H1 (cell line): ENCODE measurements around the gene REG1B. TPM values are rescaled to one million over a fixed set of nuclear protein-coding genes. Genes with fewer than 3 reads are reported as not detected.

Experiments
- CTCF ChIA-PET: fragments of 300-600 bp; sonication (Branson Sonifier 250); formaldehyde crosslinking; loops from one replicate; lab custom pipeline; 2021; ENCODE audit not compliant: partially characterized antibody; lab: Charles Lee
- POLR2A ChIA-PET: fragments of 300-600 bp; sonication (Branson Sonifier 250); formaldehyde crosslinking; loops from one replicate; lab custom pipeline; 2021; ENCODE audit warnings: inconsistent platforms; ENCODE audit not compliant: partially characterized antibody; lab: Charles Lee
- DNase-seq, 2 experiments: peaks; one replicate each; pipeline versions ENCODE4 v3.0.0 to v3.0.0-alpha.2; 2010 to 2022; ENCODE audit warnings: low spot score in 2 of 2, low read depth in 1 of 2, mixed read lengths in 1 of 2
- FAIRE-seq: peaks from 2 replicates; lab custom pipeline; 2011; peaks lifted over from hg19 to GRCh38; lab: Jason Lieb, UNC
- H2AFZ ChIP-seq: 2 replicates; pipeline ENCODE4 v1.8.1; 2012; ENCODE audit warnings: low read length, inconsistent platforms
- H2AK5ac ChIP-seq: 2 replicates; pipeline ENCODE4 v1.6.1; 2013; ENCODE audit warnings: low read depth, low read length
- H2BK120ac ChIP-seq: replicated peaks from 2 replicates; pipeline ENCODE3; 2013; ENCODE audit warnings: low read depth, low read length, inconsistent platforms
- H2BK12ac ChIP-seq: 2 replicates; pipeline ENCODE4 v1.6.1; 2013; ENCODE audit warnings: low read depth, low read length
- H2BK15ac ChIP-seq: 2 replicates; pipeline ENCODE4 v1.6.1; 2013; ENCODE audit warnings: low read length
- H2BK20ac ChIP-seq: 2 replicates; pipeline ENCODE4 v1.6.1; 2013; ENCODE audit warnings: low read length
- H2BK5ac ChIP-seq: 2 replicates; pipeline ENCODE4 v1.6.1; 2013; ENCODE audit warnings: low read depth, low read length
- H3K14ac ChIP-seq: 2 replicates; pipeline ENCODE4 v1.6.1; 2013; ENCODE audit warnings: inconsistent platforms; ENCODE audit not compliant: insufficient read length
- H3K18ac ChIP-seq: 2 replicates; pipeline ENCODE4 v1.6.1; 2013; ENCODE audit warnings: low read length; ENCODE audit errors: extremely low read depth
- H3K23ac ChIP-seq: 2 replicates; pipeline ENCODE4 v1.6.1; 2013; ENCODE audit warnings: inconsistent platforms; ENCODE audit not compliant: insufficient read length
- H3K23me2 ChIP-seq: 2 replicates; pipeline ENCODE4 v1.6.1; 2013; ENCODE audit warnings: low read depth, low read length
- H3K27ac ChIP-seq: 2 replicates; pipeline ENCODE4 v1.6.1; 2011; ENCODE audit warnings: low read depth, low read length, inconsistent platforms
- H3K27me3 ChIP-seq, 4 experiments: replicated peaks in 1 of 4; 1 replicate in 1 of 4; 2 replicates in 3 of 4; pipeline versions ENCODE4 v1.6.1 to v1.8.1; 2011 to 2013; ENCODE audit warnings: low read length in 3 of 4, mild to moderate bottlenecking in 3 of 4, inconsistent platforms in 2 of 4, mixed read lengths in 2 of 4, moderate library complexity in 1 of 4; ENCODE audit not compliant: control insufficient read depth in 3 of 4, insufficient read depth in 3 of 4; ENCODE audit errors: extremely low read depth in 1 of 4
- H3K36me3 ChIP-seq, 4 experiments: 2 replicates each; pipeline versions ENCODE4 v1.6.1 to v1.8.1; 2011 to 2013; ENCODE audit warnings: mild to moderate bottlenecking in 4 of 4, low read length in 3 of 4, moderate library complexity in 2 of 4, control low read depth in 1 of 4, inconsistent platforms in 1 of 4; ENCODE audit not compliant: insufficient read depth in 4 of 4, control insufficient read depth in 2 of 4
- H3K4ac ChIP-seq: replicated peaks from 2 replicates; pipeline ENCODE3; 2013; ENCODE audit warnings: low read length, low read depth, mixed read lengths, inconsistent platforms; ENCODE audit not compliant: insufficient read length
- H3K4me1 ChIP-seq, 4 experiments: replicated peaks in 1 of 4; 1 replicate in 1 of 4; 2 replicates in 3 of 4; pipeline versions ENCODE4 v1.6.1 to v1.8.1; 2011 to 2013; ENCODE audit warnings: low read length in 3 of 4, inconsistent platforms in 2 of 4, mixed read lengths in 1 of 4; ENCODE audit not compliant: insufficient read depth in 4 of 4, control insufficient read depth in 3 of 4
- H3K4me2 ChIP-seq, 2 experiments: 2 replicates each; pipeline versions ENCODE4 v1.6.1 to v1.8.1; 2011 to 2013; ENCODE audit warnings: low read depth in 2 of 2, low read length in 2 of 2, control low read depth in 1 of 2, inconsistent platforms in 1 of 2, mild to moderate bottlenecking in 1 of 2; ENCODE audit not compliant: insufficient read depth in 1 of 2
- H3K4me3 ChIP-seq, 4 experiments: fragments of 200-600, 300-600 bp in 1 of 4; sonication (generic), shearing (Covaris generic), sonication (Bioruptor Twin) in 1 of 4; 2 replicates each; pipeline versions ENCODE4 v1.5.1 to v1.8.1; 2011 to 2016; ENCODE audit warnings: low read length in 4 of 4, low read depth in 3 of 4, control low read depth in 2 of 4, inconsistent platforms in 2 of 4, mild to moderate bottlenecking in 2 of 4, mixed read lengths in 1 of 4, moderate library complexity in 1 of 4; ENCODE audit not compliant: insufficient read depth in 2 of 4; ENCODE audit errors: extremely low read depth in 1 of 4
- H3K56ac ChIP-seq: replicated peaks from 2 replicates; pipeline ENCODE3; 2013; ENCODE audit warnings: low read depth, mild to moderate bottlenecking, mixed read lengths, low read length, inconsistent platforms; ENCODE audit not compliant: insufficient read length
- H3K79me1 ChIP-seq: 2 replicates; pipeline ENCODE4 v1.6.1; 2013; ENCODE audit warnings: low read depth, low read length, control low read depth
- H3K79me2 ChIP-seq, 2 experiments: 2 replicates each; pipeline versions ENCODE4 v1.6.1 to v1.8.1; 2012 to 2013; ENCODE audit warnings: low read length in 2 of 2, mild to moderate bottlenecking in 2 of 2, inconsistent platforms in 1 of 2; ENCODE audit not compliant: insufficient read depth in 2 of 2, control insufficient read depth in 1 of 2
- H3K9ac ChIP-seq, 4 experiments: replicated peaks in 1 of 4; 1 replicate in 1 of 4; 2 replicates in 3 of 4; pipeline versions ENCODE4 v1.6.1 to v1.8.1; 2011 to 2013; ENCODE audit warnings: low read depth in 3 of 4, low read length in 3 of 4, control low read depth in 2 of 4, mild to moderate bottlenecking in 2 of 4, moderate library complexity in 2 of 4, inconsistent platforms in 1 of 4; ENCODE audit errors: extremely low read depth in 1 of 4
- H3K9me3 ChIP-seq, 2 experiments: 2 replicates each; pipeline versions ENCODE4 v1.6.1 to v1.8.1; 2012 to 2013; ENCODE audit warnings: mild to moderate bottlenecking in 2 of 2, moderate library complexity in 2 of 2, control low read depth in 1 of 2, inconsistent platforms in 1 of 2, low read depth in 1 of 2, low read length in 1 of 2, mixed read lengths in 1 of 2; ENCODE audit not compliant: insufficient read depth in 2 of 2
- H4K20me1 ChIP-seq, 2 experiments: replicated peaks in 1 of 2; 2 replicates each; pipeline versions ENCODE3 to v1.8.1; 2011 to 2013; ENCODE audit warnings: inconsistent platforms in 2 of 2, low read length in 2 of 2, mild to moderate bottlenecking in 1 of 2; ENCODE audit not compliant: insufficient read depth in 2 of 2, control insufficient read depth in 1 of 2
- H4K5ac ChIP-seq: 2 replicates; pipeline ENCODE4 v1.6.1; 2013; ENCODE audit warnings: low read length, low read depth, mixed read lengths, inconsistent platforms; ENCODE audit not compliant: insufficient read length
- H4K8ac ChIP-seq: 2 replicates; pipeline ENCODE4 v1.8.0; 2013; ENCODE audit warnings: mild to moderate bottlenecking, moderate library complexity, low read length, inconsistent platforms; ENCODE audit not compliant: insufficient read depth; ENCODE audit errors: extremely low read depth
- H4K91ac ChIP-seq: replicated peaks from 2 replicates; pipeline ENCODE3; 2013; ENCODE audit warnings: low read length, mixed read lengths, inconsistent platforms; ENCODE audit not compliant: insufficient read length
- CEBPB ChIP-seq: IDR thresholded peaks from 2 replicates; pipeline ENCODE4 v1.6.1; 2012; ENCODE audit warnings: low read depth, low read length
- CTCF ChIP-seq, 3 experiments: IDR thresholded peaks; 1 replicate in 2 of 3; 2 replicates in 1 of 3; pipeline versions ENCODE4 v1.5.1 to v1.6.1; 2011; ENCODE audit warnings: low read length in 3 of 3, mild to moderate bottlenecking in 3 of 3, inconsistent platforms in 2 of 3, low read depth in 1 of 3, moderate library complexity in 1 of 3; ENCODE audit not compliant: insufficient read depth in 1 of 3; ENCODE audit errors: control extremely low read depth in 1 of 3
- E2F6 ChIP-seq: IDR thresholded peaks from 2 replicates; pipeline ENCODE4 v1.6.1; 2012; ENCODE audit warnings: inconsistent platforms
- GTF2F1 ChIP-seq: IDR thresholded peaks from 2 replicates; pipeline ENCODE4 v1.6.1; 2012; ENCODE audit warnings: low read depth, low read length, improper control_type of control experiment, borderline replicate concordance
- JUN ChIP-seq: IDR thresholded peaks from 2 replicates; pipeline ENCODE4 v1.6.1; 2011; ENCODE audit warnings: low read depth, mild to moderate bottlenecking, improper control_type of control experiment, low read length
- PHF8 ChIP-seq: fragments of 200-600 bp; sonication (generic); conservative IDR thresholded peaks from 2 replicates; pipeline ENCODE4 v1.7.1; 2012; ENCODE audit warnings: low read depth, mild to moderate bottlenecking, inconsistent platforms, low read length, moderate library complexity
- SIN3A ChIP-seq, 2 experiments: IDR thresholded peaks in 1 of 2; conservative IDR thresholded peaks in 1 of 2; 2 replicates each; pipeline ENCODE4 v1.6.1; 2011 to 2012; ENCODE audit warnings: low read length in 2 of 2, improper control_type of control experiment in 1 of 2, low read depth in 1 of 2, mild to moderate bottlenecking in 1 of 2
- SIX5 ChIP-seq: IDR thresholded peaks from 2 replicates; pipeline ENCODE4 v1.6.1; 2011; ENCODE audit warnings: mild to moderate bottlenecking, low read depth, low read length
- SUZ12 ChIP-seq: fragments of 200-600 bp; sonication (generic); IDR thresholded peaks from 2 replicates; pipeline ENCODE4 v1.6.1; 2012; ENCODE audit warnings: mild to moderate bottlenecking, inconsistent platforms, low read length, moderate library complexity, mixed read lengths
- TAF1 ChIP-seq: IDR thresholded peaks from 2 replicates; pipeline ENCODE4 v1.6.1; 2011; ENCODE audit warnings: mild to moderate bottlenecking, low read depth, low read length
- TBP ChIP-seq: IDR thresholded peaks from 2 replicates; pipeline ENCODE4 v1.6.1; 2011; ENCODE audit warnings: low read depth, low read length, improper control_type of control experiment
- WGBS, 2 experiments: shearing (Covaris generic) in 1 of 2; methylation state at CpG; one replicate each; pipeline versions ENCODE4 v1.1.6 to v1.1.7; 2013 to 2015; ENCODE audit warnings: low lambda C conversion rate in 2 of 2, mixed read lengths in 2 of 2, inconsistent platforms in 1 of 2, low coverage in 1 of 2, missing lambda C conversion rate in 1 of 2; ENCODE audit not compliant: insufficient replicate concordance in 2 of 2, insufficient coverage in 1 of 2, insufficient read length in 1 of 2; ENCODE audit errors: extremely low coverage in 1 of 2, missing lambda C conversion rate in 1 of 2; 5-methylcytosine and 5-hydroxymethylcytosine counted together
- polyA plus RNA-seq, 7 experiments: library from polyadenylated mRNA; depleted of rRNA in 3 of 7; stranded (reverse) in 5 of 7; unstranded in 2 of 7; fragments of >200 nt in 5 of 7; fragments of 200-250 nt in 2 of 7; gene quantifications; 1 replicate in 5 of 7; 2 replicates in 1 of 7; 4 replicates in 1 of 7; pipeline versions ENCODE4 v1.2.1 to v1.2.3, GENCODE V29; 2011 to 2013; ENCODE audit warnings: missing spikeins in 2 of 7, mixed read lengths in 2 of 7
- total RNA-seq: library from RNA; stranded (reverse); fragmentation: NEBNext Ultra II Directional; extraction: Animal tissue kit (Norgen Biotek cat#: 25700); gene quantifications from 2 replicates; pipeline ENCODE4 v1.2.1, GENCODE V29; 2021

The REG1B gene
- total and polyA plus RNA-seq, 2 of the 8 experiments (the other 6 are each of a cell fraction or from before 2014, with no cell fraction given), result not detected

GRCh38 chr2:79039944-79040343, 47.8 kb downstream of the REG1B start:
- Histone ChIP-seq H3K36me3 (no peaks in the 10 kb centered on the region), H2BK15ac (no peak overlapping the region), H2AK5ac (no peak overlapping the region), H3K27me3 (no peaks in the 10 kb centered on the region), H3K9me3 (no peaks in the 10 kb centered on the region), H3K79me1 (no peaks in the 10 kb centered on the region), H3K79me2 (no peaks in the 10 kb centered on the region), H2BK12ac (no peak overlapping the region), H3K27ac (no peak overlapping the region), H3K4me2 (no peak overlapping the region), H4K20me1 (no peaks in the 10 kb centered on the region), H3K9ac (no peak overlapping the region), H3K18ac (no peak overlapping the region), H2BK20ac (no peak overlapping the region), H2BK120ac (no peak overlapping the region), H4K5ac (no peak overlapping the region), H3K4me1 (no peaks in the 10 kb centered on the region), H4K91ac (no peak overlapping the region), H3K23me2 (no peaks in the 10 kb centered on the region), H3K23ac (no peak overlapping the region), H2AFZ (no peak overlapping the region), H3K14ac (no peak overlapping the region), H3K4me3 (no peak overlapping the region), H3K56ac (no peak overlapping the region), H4K8ac (no peak overlapping the region), H2BK5ac (no peak overlapping the region), H3K4ac (no peak overlapping the region)
- no peak for FAIRE-seq
- WGBS, 2 experiments, result 90 to 100% methylated on average over 1 to 3 of the region's 3 CpGs
- DNase-seq, result no peak
- CTCF ChIA-PET, result interaction anchor here (0.7 to 7.3 kb wide), 19 partner anchors 11 to 848 kb away, joined by 3 to 66 read pairs (median 8); partner anchors contain the start of gene REG3A
- POLR2A ChIA-PET, result no interaction called here
- TF ChIP-seq SIX5, result no peak
- no peak for TF ChIP-seq JUN
- TF ChIP-seq CTCF (IDR thresholded peaks at IDR 0.05; ENCODE audit: control extremely low read depth in 1 of 3, insufficient read depth in 1 of 3, low read depth in 1 of 3, low read length in 3 of 3), result no peak
- TF ChIP-seq GTF2F1, result no peak
- no peak for TF ChIP-seq E2F6
- TF ChIP-seq PHF8, result no peak
- no peak for TF ChIP-seq CEBPB
- no peak for TF ChIP-seq SUZ12
- no peak for TF ChIP-seq TBP
- no peak for TF ChIP-seq TAF1
- TF ChIP-seq SIN3A (conservative IDR thresholded peaks at IDR 0.05 in 1 of 2, IDR thresholded peaks at IDR 0.05 in 1 of 2; ENCODE audit: low read depth in 1 of 2, low read length in 2 of 2), result no peak
